Measurements from ENCODE around the gene KIF5A. TPM values are rescaled to one million over a fixed set of nuclear protein-coding genes. Genes with fewer than 3 reads are reported as not detected.

Gene KIF5A
- total RNA-seq, 1 experiment from 2014 or later: 0.05 TPM

- intact Hi-C loops (cut with micrococcal nuclease; ENCODE audit: unreplicated experiment): no loop called here
- no peak overlapping the region for H3K4me3 ChIP-seq (ENCODE audit: low read depth, low read length)
- H3K9me3 Mint-ChIP-seq (ENCODE audit: unreplicated experiment): no peaks in the 10 kb centered on the region
- POLR2A ChIA-PET: no interaction called here
- H3K27me3 ChIP-seq (replicated peaks; ENCODE audit: control insufficient read depth, insufficient read depth, low read length): no peaks in the 10 kb centered on the region
- no TSS peak for BruUV-seq (replicated peaks)
- no peak overlapping the region for H3K4me3 Mint-ChIP-seq (ENCODE audit: unreplicated experiment)
- H3K4me1 ChIP-seq: peaks cover 6% of the 10 kb centered on the region; the same call in 1 of the 2 replicates
- CTCF ChIA-PET: no interaction called here
- no peaks in the 10 kb centered on the region for H3K9me3 ChIP-seq
- TF ChIP-seq, protein P1, sequence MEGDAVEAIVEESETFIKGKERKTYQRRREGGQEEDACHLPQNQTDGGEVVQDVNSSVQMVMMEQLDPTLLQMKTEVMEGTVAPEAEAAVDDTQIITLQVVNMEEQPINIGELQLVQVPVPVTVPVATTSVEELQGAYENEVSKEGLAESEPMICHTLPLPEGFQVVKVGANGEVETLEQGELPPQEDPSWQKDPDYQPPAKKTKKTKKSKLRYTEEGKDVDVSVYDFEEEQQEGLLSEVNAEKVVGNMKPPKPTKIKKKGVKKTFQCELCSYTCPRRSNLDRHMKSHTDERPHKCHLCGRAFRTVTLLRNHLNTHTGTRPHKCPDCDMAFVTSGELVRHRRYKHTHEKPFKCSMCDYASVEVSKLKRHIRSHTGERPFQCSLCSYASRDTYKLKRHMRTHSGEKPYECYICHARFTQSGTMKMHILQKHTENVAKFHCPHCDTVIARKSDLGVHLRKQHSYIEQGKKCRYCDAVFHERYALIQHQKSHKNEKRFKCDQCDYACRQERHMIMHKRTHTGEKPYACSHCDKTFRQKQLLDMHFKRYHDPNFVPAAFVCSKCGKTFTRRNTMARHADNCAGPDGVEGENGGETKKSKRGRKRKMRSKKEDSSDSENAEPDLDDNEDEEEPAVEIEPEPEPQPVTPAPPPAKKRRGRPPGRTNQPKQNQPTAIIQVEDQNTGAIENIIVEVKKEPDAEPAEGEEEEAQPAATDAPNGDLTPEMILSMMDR (IDR thresholded peaks at IDR 0.05; ENCODE audit: insufficient read depth in 1 of 2, low read depth in 1 of 2, low read length in 1 of 2, severe bottlenecking in 1 of 2, unreplicated experiment in 1 of 2): no peak
- no peaks in the 10 kb centered on the region for H3K36me3 Mint-ChIP-seq (ENCODE audit: insufficient read depth, unreplicated experiment)
- H3K27me3 Mint-ChIP-seq (ENCODE audit: insufficient read depth, unreplicated experiment): no peaks in the 10 kb centered on the region
- H3K36me3 ChIP-seq (ENCODE audit: control insufficient read depth, insufficient read depth, low read length): peaks cover 1% of the 10 kb centered on the region; the same call in 1 of the 2 replicates
- H3K4me1 Mint-ChIP-seq (ENCODE audit: low read depth, unreplicated experiment): peaks cover 7% of the 10 kb centered on the region
- H3K27ac Mint-ChIP-seq (ENCODE audit: unreplicated experiment): no peak overlapping the region
- no peak for DNase-seq
Observed at GRCh38 chr12:57606821-57607220, 57.0 kb downstream of the KIF5A start.

DNA sequence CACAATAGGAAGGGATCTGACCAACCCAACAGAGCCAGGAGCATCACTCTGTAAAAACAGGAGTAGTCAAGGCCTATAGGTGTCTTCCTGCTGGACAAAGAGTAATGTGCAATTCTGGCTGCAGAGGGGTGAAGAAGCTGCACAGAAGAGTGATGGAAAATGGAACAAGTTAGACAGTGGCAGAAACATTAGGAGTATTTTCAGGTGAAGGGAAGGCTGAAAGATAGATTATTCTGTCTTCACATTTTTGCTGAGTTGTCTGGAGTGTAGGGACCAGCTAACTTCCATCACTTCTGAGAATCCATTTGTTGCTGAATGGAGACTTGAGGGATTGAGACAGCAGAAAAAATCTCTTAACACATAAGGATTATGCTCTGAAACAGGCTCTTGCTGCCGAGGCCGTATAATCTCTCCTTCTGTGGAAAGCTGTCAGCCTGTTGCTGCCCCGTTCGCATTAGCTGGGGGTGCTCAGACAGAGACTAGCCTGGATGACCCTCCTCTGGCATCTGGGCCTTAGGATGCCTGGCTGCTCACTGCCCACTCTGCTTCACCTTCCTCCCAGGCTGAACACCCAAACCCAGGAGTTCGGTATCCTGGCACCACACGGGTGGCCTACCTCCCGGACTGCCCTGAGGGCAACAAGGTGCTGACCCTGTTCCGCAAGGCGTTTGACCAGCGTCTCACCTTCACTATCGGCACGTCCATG is 58.3 kb downstream of the KIF5A start:
- H3K4me3 Mint-ChIP-seq (ENCODE audit: unreplicated experiment): no peak overlapping the region
- TF ChIP-seq, protein P1 (IDR thresholded peaks at IDR 0.05; ENCODE audit: insufficient read depth in 1 of 2, low read depth in 1 of 2, low read length in 1 of 2, severe bottlenecking in 1 of 2, unreplicated experiment in 1 of 2): no peak
- no peak for DNase-seq
- H3K27ac Mint-ChIP-seq (ENCODE audit: unreplicated experiment): no peak overlapping the region
- intact Hi-C loops (cut with micrococcal nuclease; ENCODE audit: unreplicated experiment): no loop called here
- Histone ChIP-seq H3K4me1 (peaks cover 6% of the 10 kb centered on the region; the same call in 1 of the 2 replicates), H3K36me3 (ENCODE audit: control insufficient read depth, insufficient read depth, low read length) (no peaks in the 10 kb centered on the region; the same call in 1 of the 2 replicates), H3K4me3 (ENCODE audit: low read depth, low read length) (no peak overlapping the region), H3K9me3 (no peaks in the 10 kb centered on the region), H3K27me3 (replicated peaks; ENCODE audit: control insufficient read depth, insufficient read depth, low read length) (no peaks in the 10 kb centered on the region)
- no peaks in the 10 kb centered on the region for H3K36me3 Mint-ChIP-seq (ENCODE audit: insufficient read depth, unreplicated experiment)
- ChIA-PET POLR2A (no interaction called here), CTCF (interaction anchor here (2.0 kb wide), 1 partner anchor 24 kb away, joined by 10 read pairs; no protein-coding TSS in a partner anchor)
- H3K4me1 Mint-ChIP-seq (ENCODE audit: low read depth, unreplicated experiment): peaks cover 7% of the 10 kb centered on the region
- no TSS peak for BruUV-seq (replicated peaks)
- H3K27me3 Mint-ChIP-seq (ENCODE audit: insufficient read depth, unreplicated experiment): no peaks in the 10 kb centered on the region
- no peaks in the 10 kb centered on the region for H3K9me3 Mint-ChIP-seq (ENCODE audit: unreplicated experiment)

DNA sequence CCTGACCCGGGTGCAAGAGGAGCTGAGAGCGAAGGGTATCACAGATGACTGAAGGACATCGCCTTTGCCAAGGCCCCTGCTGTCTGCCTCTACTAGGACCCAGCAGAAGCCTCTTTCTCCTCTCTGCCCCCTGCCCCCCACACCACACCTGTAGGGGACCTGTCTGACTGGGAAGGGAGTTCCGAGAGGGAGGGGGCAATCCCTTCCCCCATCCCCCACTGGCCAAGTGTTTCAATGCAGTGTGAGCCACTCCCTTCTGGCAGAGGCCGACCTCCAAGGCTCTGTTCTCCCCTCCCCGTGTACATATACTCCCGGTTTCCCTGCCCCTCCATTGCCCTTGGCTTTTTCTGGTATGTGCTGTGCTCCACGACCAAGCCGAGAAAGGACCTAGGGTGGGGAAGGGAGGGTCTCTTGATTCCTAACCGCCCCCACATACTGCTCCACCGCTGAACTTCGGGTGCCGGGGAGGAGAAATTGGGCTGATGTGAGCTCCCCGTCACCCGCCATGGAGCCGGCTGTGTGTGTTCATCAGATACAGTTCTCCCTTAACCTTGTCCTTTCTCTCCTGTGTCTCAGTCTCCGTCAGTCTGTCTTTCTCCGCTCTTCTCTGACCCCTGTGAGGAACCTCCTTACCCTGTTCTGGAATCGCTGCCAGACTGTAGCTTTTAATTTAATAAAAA is 59.4 kb downstream of the KIF5A start:
- POLR2A ChIA-PET: no interaction called here
- no peaks in the 10 kb centered on the region for H3K4me1 ChIP-seq
- H3K9me3 Mint-ChIP-seq (ENCODE audit: unreplicated experiment): no peaks in the 10 kb centered on the region
- H3K27ac Mint-ChIP-seq (ENCODE audit: unreplicated experiment): no peak overlapping the region
- no peaks in the 10 kb centered on the region for H3K27me3 Mint-ChIP-seq (ENCODE audit: insufficient read depth, unreplicated experiment)
- no peak for DNase-seq
- H3K27me3 ChIP-seq (replicated peaks; ENCODE audit: control insufficient read depth, insufficient read depth, low read length): no peaks in the 10 kb centered on the region
- no peaks in the 10 kb centered on the region for H3K36me3 Mint-ChIP-seq (ENCODE audit: insufficient read depth, unreplicated experiment)
- CTCF ChIA-PET: interaction anchor here (0.6 to 2.0 kb wide), 2 partner anchors 26 to 72 kb away, joined by 4 to 10 read pairs; no protein-coding TSS in a partner anchor
- no peak overlapping the region for H3K4me3 Mint-ChIP-seq (ENCODE audit: unreplicated experiment)
- intact Hi-C loops (cut with micrococcal nuclease; ENCODE audit: unreplicated experiment): no loop called here
- no peaks in the 10 kb centered on the region for H3K4me1 Mint-ChIP-seq (ENCODE audit: low read depth, unreplicated experiment)
- BruUV-seq (replicated peaks): no TSS peak
- no peak overlapping the region for H3K4me3 ChIP-seq (ENCODE audit: low read depth, low read length)
- TF ChIP-seq, protein P1 (IDR thresholded peaks at IDR 0.05; ENCODE audit: insufficient read depth in 1 of 2, low read depth in 1 of 2, low read length in 1 of 2, severe bottlenecking in 1 of 2, unreplicated experiment in 1 of 2): no peak
- H3K9me3 ChIP-seq: no peaks in the 10 kb centered on the region
- H3K36me3 ChIP-seq (ENCODE audit: control insufficient read depth, insufficient read depth, low read length): no peaks in the 10 kb centered on the region; the same call in 1 of the 2 replicates

Data from Caco-2 (cell line).